Chondrocyte (in vitro differentiated cells): ENCODE results near the gene KLHL22. TPM values are rescaled to one million over a fixed set of nuclear protein-coding genes. Genes with fewer than 3 reads are reported as not detected.
"Not testable (repeated sequence)": the region's sequence is repeated elsewhere in the genome, so short reads cannot be mapped to it uniquely, and the experiment has no call there.

ENCODE experiments used
- DNase-seq: peaks from one replicate; pipeline ENCODE4 v3.0.0; 2021; ENCODE audit warnings: mixed read lengths, low spot score
- H3K27ac Mint-ChIP-seq: one replicate; pipeline ENCODE4 v1.8.0; 2021; ENCODE audit warnings: mild to moderate bottlenecking, moderate library complexity, mixed read lengths; ENCODE audit not compliant: unreplicated experiment
- H3K27me3 Mint-ChIP-seq: 2 replicates; pipeline ENCODE4 v1.8.0; 2021; ENCODE audit warnings: low read depth, mixed read lengths
- H3K36me3 Mint-ChIP-seq: 2 replicates; pipeline ENCODE4 v1.8.0; 2021; ENCODE audit warnings: low read depth, mixed read lengths
- H3K4me1 Mint-ChIP-seq: 2 replicates; pipeline ENCODE4 v1.8.0; 2021; ENCODE audit warnings: low read depth, mild to moderate bottlenecking, mixed read lengths
- H3K4me3 Mint-ChIP-seq: one replicate; pipeline ENCODE4 v1.8.0; 2021; ENCODE audit warnings: mild to moderate bottlenecking, moderate library complexity, mixed read lengths; ENCODE audit not compliant: unreplicated experiment
- H3K9me3 Mint-ChIP-seq: 2 replicates; pipeline ENCODE4 v1.8.0; 2021; ENCODE audit warnings: low read depth, mixed read lengths
- total RNA-seq: library from RNA; stranded (reverse); gene quantifications from 3 replicates; pipeline ENCODE4 v1.2.1, GENCODE V29; 2021
- TF ChIP-seq, protein P1 (sequence below): fragments of 200-600 bp; sonication (generic); IDR thresholded peaks from 2 replicates; pipeline ENCODE4 v1.5.0; 2021; ENCODE audit warnings: antibody characterized with exemption, mild to moderate bottlenecking, moderate library complexity

KLHL22 gene
- total RNA-seq, 1 donor from 2014 or later = 37.3 TPM

DNA sequence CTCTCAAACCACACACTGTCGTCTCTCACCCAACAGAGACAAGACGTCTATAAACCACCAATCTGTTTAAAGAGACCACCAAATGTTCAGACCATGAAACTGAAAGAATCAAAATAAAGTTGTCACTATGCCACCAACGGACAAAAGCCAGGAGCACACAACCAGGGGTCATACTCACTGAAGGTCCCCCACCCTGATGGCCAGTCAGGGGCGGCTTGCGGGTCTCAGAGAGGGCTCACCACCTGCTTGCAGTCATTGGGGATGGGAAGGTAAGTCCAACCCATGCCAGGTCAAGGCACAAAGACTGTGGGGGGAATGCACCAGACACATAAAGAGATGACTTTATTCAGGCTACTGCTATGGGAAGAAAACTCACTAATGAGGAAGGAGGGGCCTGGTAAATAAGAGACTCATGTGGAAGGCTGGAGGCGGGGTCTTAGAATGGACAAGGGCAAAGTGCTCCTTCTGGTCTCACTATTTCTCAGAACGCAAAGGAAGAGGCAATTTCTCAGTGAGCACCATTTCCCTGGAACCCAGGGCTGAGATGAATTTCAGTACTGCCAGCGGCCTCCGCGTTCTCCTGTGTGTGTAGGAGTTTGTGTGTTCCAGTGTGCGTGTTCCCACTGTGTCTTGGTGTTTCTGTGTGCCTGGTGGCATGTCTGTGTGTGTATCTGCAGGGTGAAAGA, 75.3 kb downstream of the KLHL22 start:
- H3K36me3 Mint-ChIP-seq = peaks cover 7% of the 10 kb centered on the region
- peak; percentile 51 for DNase-seq

GRCh38 chr22:20419664-20419951, 76.0 kb downstream of the KLHL22 start:
- Mint-ChIP-seq H3K9me3 (no peaks in the 10 kb centered on the region), H3K27ac (no peak overlapping the region), H3K4me1 (peaks cover 20% of the 10 kb centered on the region), H3K4me3 (no peak overlapping the region), H3K36me3 (peaks cover 5% of the 10 kb centered on the region), H3K27me3 (no peaks in the 10 kb centered on the region)
- DNase-seq = no peak
- TF ChIP-seq, protein P1, sequence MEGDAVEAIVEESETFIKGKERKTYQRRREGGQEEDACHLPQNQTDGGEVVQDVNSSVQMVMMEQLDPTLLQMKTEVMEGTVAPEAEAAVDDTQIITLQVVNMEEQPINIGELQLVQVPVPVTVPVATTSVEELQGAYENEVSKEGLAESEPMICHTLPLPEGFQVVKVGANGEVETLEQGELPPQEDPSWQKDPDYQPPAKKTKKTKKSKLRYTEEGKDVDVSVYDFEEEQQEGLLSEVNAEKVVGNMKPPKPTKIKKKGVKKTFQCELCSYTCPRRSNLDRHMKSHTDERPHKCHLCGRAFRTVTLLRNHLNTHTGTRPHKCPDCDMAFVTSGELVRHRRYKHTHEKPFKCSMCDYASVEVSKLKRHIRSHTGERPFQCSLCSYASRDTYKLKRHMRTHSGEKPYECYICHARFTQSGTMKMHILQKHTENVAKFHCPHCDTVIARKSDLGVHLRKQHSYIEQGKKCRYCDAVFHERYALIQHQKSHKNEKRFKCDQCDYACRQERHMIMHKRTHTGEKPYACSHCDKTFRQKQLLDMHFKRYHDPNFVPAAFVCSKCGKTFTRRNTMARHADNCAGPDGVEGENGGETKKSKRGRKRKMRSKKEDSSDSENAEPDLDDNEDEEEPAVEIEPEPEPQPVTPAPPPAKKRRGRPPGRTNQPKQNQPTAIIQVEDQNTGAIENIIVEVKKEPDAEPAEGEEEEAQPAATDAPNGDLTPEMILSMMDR = no peak

More for the DNA sequence above, 75.3 kb downstream of the KLHL22 start:
- TF ChIP-seq, protein P1 = no peak
- Mint-ChIP-seq H3K4me3 (no peak overlapping the region), H3K9me3 (no peaks in the 10 kb centered on the region), H3K27me3 (no peaks in the 10 kb centered on the region), H3K27ac (no peak overlapping the region), H3K4me1 (peaks cover 20% of the 10 kb centered on the region)

- Mint-ChIP-seq H3K36me3 (no peaks in the 10 kb centered on the region), H3K4me1 (peaks cover 9% of the 10 kb centered on the region), H3K27me3 (no peaks in the 10 kb centered on the region), H3K9me3 (no peaks in the 10 kb centered on the region), H3K4me3 (peak overlapping the region; percentile 71), H3K27ac (peak overlapping the region; percentile 64)
- TF ChIP-seq, protein P1 = peak; percentile 98
- peak; percentile 87 for DNase-seq
Observed at GRCh38 chr22:20418211-20418788, 77.3 kb downstream of the KLHL22 start.

- H3K9me3 Mint-ChIP-seq, DNase-seq, H3K27me3 Mint-ChIP-seq, H3K4me1 Mint-ChIP-seq, H3K36me3 Mint-ChIP-seq, H3K4me3 Mint-ChIP-seq, H3K27ac Mint-ChIP-seq: not testable (repeated sequence)
Observed at GRCh38 chr22:20415699-20416098, 79.9 kb downstream of the KLHL22 start.

- not testable (repeated sequence) for H3K4me3 Mint-ChIP-seq, H3K27me3 Mint-ChIP-seq, H3K27ac Mint-ChIP-seq, H3K9me3 Mint-ChIP-seq, H3K36me3 Mint-ChIP-seq, H3K4me1 Mint-ChIP-seq
- DNase-seq = peak; percentile 46
Observed at GRCh38 chr22:20415241-20415640, 80.4 kb downstream of the KLHL22 start.

DNA sequence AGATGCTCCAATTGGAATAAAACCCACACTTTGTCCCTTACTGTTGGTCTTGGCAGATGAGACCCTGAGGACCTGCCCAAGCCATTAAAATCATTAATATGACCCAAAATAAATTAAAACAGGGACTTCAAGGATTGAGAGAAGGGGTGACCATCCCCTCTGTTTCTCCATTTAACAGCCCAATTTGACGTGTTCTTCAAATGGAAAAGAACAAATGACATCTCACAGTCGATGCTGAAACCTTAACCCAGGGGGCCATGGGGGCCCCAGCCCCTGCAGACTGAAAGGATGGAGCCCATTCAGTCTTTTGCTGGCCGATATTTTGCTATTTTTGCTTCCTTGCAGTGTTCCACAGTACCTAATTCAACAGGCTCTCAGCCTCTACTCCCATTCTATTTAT, 81.1 kb downstream of the KLHL22 start:
- Mint-ChIP-seq H3K36me3 (no peaks in the 10 kb centered on the region), H3K27me3 (no peaks in the 10 kb centered on the region), H3K9me3 (no peaks in the 10 kb centered on the region), H3K4me1 (peaks cover 9% of the 10 kb centered on the region), H3K4me3 (no peak overlapping the region), H3K27ac (no peak overlapping the region)
- DNase-seq = no peak
- TF ChIP-seq, protein P1 = no peak
